Endothelial cell of umbilical vein (primary cell): ENCODE measurements around the gene TH. TPM values are rescaled to one million over a fixed set of nuclear protein-coding genes. Genes with fewer than 3 reads are reported as not detected.

Experiments used
- BruUV-seq: library from RNA; stranded (reverse); fragments of 400-500 nt; replicated peaks from 2 replicates; lab custom pipeline; 2021; lab: Mats Ljungman, UMichigan
- CTCF ChIA-PET: fragments of 300-600, 350-600 bp; sonication (Branson Sonifier 250); formaldehyde crosslinking; loops from one replicate; lab custom pipeline; 2021; ENCODE audit warnings: antibody characterized with exemption, inconsistent platforms; lab: Charles Lee
- POLR2A ChIA-PET: fragments of 300-600, 350-600 bp; sonication (Branson Sonifier 250); formaldehyde crosslinking; loops from one replicate; lab custom pipeline; 2021; ENCODE audit warnings: antibody characterized with exemption, inconsistent platforms; lab: Charles Lee
- DNase-seq: peaks from one replicate; pipeline ENCODE4 v3.0.0-alpha.2; 2011; ENCODE audit warnings: low read depth, low spot score
- FAIRE-seq: peaks from 2 replicates; lab custom pipeline; 2011; peaks lifted over from hg19 to GRCh38; lab: Jason Lieb, UNC
- H2AFZ ChIP-seq: 2 replicates; pipeline ENCODE4 v1.6.0; 2012; ENCODE audit warnings: low read depth, low read length, control low read depth, inconsistent platforms
- H3K27ac ChIP-seq: 2 replicates; pipeline ENCODE4 v1.5.1; 2011; ENCODE audit warnings: low read depth, mild to moderate bottlenecking, control low read depth, low read length, moderate library complexity; ENCODE audit not compliant: insufficient read depth
- H3K27me3 ChIP-seq, 2 experiments: 2 replicates each; pipeline versions ENCODE4 v1.6.0 to v1.6.1; 2011; ENCODE audit warnings: low read length in 2 of 2, mixed read lengths in 1 of 2; ENCODE audit not compliant: control insufficient read depth in 2 of 2, insufficient read depth in 2 of 2
- H3K36me3 ChIP-seq, 2 experiments: 2 replicates in 1 of 2; 3 replicates in 1 of 2; pipeline ENCODE4 v1.5.1; 2011; ENCODE audit warnings: low read length in 2 of 2, mild to moderate bottlenecking in 1 of 2, moderate library complexity in 1 of 2; ENCODE audit not compliant: control insufficient read depth in 2 of 2, insufficient read depth in 2 of 2; ENCODE audit errors: extremely low read depth in 1 of 2
- H3K4me1 ChIP-seq: 3 replicates; pipeline ENCODE4 v1.5.1; 2011; ENCODE audit warnings: mild to moderate bottlenecking, low read length; ENCODE audit not compliant: control insufficient read depth, insufficient read depth; ENCODE audit errors: extremely low read depth
- H3K4me2 ChIP-seq: 2 replicates; pipeline ENCODE4 v1.6.1; 2011; ENCODE audit warnings: low read length, control low read depth, mixed read lengths; ENCODE audit not compliant: insufficient read depth
- H3K4me3 ChIP-seq, 3 experiments: fragments of 200-600 bp in 1 of 3; sonication (generic), shearing (Covaris generic) in 1 of 3; replicated peaks in 1 of 3; 2 replicates each; pipeline ENCODE4 v1.5.1; 2011 to 2016; ENCODE audit warnings: control low read depth in 3 of 3, low read length in 3 of 3, mild to moderate bottlenecking in 2 of 3, inconsistent platforms in 1 of 3, low read depth in 1 of 3, moderate library complexity in 1 of 3; ENCODE audit not compliant: insufficient read depth in 1 of 3
- H3K79me2 ChIP-seq: 2 replicates; pipeline ENCODE4 v1.6.0; 2012; ENCODE audit warnings: low read length, inconsistent platforms; ENCODE audit not compliant: control insufficient read depth, insufficient read depth
- H3K9ac ChIP-seq: replicated peaks from 2 replicates; pipeline ENCODE3; 2011; ENCODE audit warnings: low read length, control low read depth; ENCODE audit not compliant: insufficient read depth; ENCODE audit errors: extremely low read depth
- H3K9me1 ChIP-seq: replicated peaks from 3 replicates; pipeline ENCODE4 v1.6.0; 2011; ENCODE audit warnings: mild to moderate bottlenecking, low read length; ENCODE audit not compliant: control insufficient read depth, insufficient read depth; ENCODE audit errors: extremely low read depth
- H3K9me3 ChIP-seq: replicated peaks from 2 replicates; pipeline ENCODE4 v1.5.1; 2012; ENCODE audit warnings: low read length, inconsistent platforms; ENCODE audit not compliant: control insufficient read depth, insufficient read depth
- H4K20me1 ChIP-seq: replicated peaks from 2 replicates; pipeline ENCODE3; 2011; ENCODE audit warnings: mild to moderate bottlenecking, low read length; ENCODE audit not compliant: control insufficient read depth, insufficient read depth; ENCODE audit errors: extremely low read depth
- EZH2 ChIP-seq: IDR thresholded peaks from 2 replicates; pipeline ENCODE4 v1.6.1; 2012; ENCODE audit warnings: borderline replicate concordance, low read depth, mild to moderate bottlenecking, moderate library complexity, low read length, inconsistent platforms; ENCODE audit not compliant: severe bottlenecking
- FOS ChIP-seq: IDR thresholded peaks from 2 replicates; pipeline ENCODE4 v1.6.1; 2011; ENCODE audit warnings: mild to moderate bottlenecking, low read length, moderate library complexity, borderline replicate concordance; ENCODE audit not compliant: insufficient read depth
- GATA2 ChIP-seq: IDR thresholded peaks from 2 replicates; pipeline ENCODE4 v1.7.0; 2011; ENCODE audit warnings: low read depth, mild to moderate bottlenecking, moderate library complexity, mixed read lengths, low read length; ENCODE audit not compliant: insufficient read length, insufficient read depth
- MYC ChIP-seq: IDR thresholded peaks from one replicate; pipeline ENCODE4 v1.6.1; 2011; ENCODE audit warnings: mild to moderate bottlenecking, low read depth, low read length
- POLR2A ChIP-seq: IDR thresholded peaks from 2 replicates; pipeline ENCODE4 v1.6.1; 2012; ENCODE audit warnings: low read depth, mild to moderate bottlenecking, control low read depth, low read length
- POLR2AphosphoS5 ChIP-seq: IDR thresholded peaks from 2 replicates; pipeline ENCODE4 v1.6.1; 2012; ENCODE audit warnings: low read depth, mild to moderate bottlenecking, control low read depth, low read length, moderate library complexity; ENCODE audit not compliant: insufficient read depth
- dilution Hi-C: fragments of 300-500 bp; cut with MboI; formaldehyde crosslinking; loops from one replicate; pipeline ENCODE4 v1.15.0; 2019; ENCODE audit warnings: low sequenced_read_pairs; ENCODE audit not compliant: extremely low pct_ligation_motif_present
- intact Hi-C: fragments of 100-400 bp; cut with micrococcal nuclease; formaldehyde crosslinking; loops from one replicate; pipeline ENCODE4 v1.10.0; 2022
- polyA plus RNA-seq, 4 experiments: library from polyadenylated mRNA; depleted of rRNA in 3 of 4; stranded (reverse) in 3 of 4; unstranded in 1 of 4; fragments of >200 nt; gene quantifications; 2 replicates each; pipeline versions ENCODE4 v1.2.1 to v1.2.3, GENCODE V29; 2011 to 2012; ENCODE audit warnings: missing spikeins in 1 of 4
- total RNA-seq: library from RNA; stranded (reverse); gene quantifications from 2 replicates; pipeline ENCODE4 v1.2.3, GENCODE V29; 2021
- TF ChIP-seq, protein P1 (sequence below): IDR thresholded peaks from 2 replicates; pipeline ENCODE4 v1.6.1; 2011; ENCODE audit not compliant: insufficient read depth, insufficient read length

The TH gene
- total and polyA plus RNA-seq, 2 donors (not counting 3 experiments of a cell fraction or from before 2014, with no cell fraction given): not detected

DNA sequence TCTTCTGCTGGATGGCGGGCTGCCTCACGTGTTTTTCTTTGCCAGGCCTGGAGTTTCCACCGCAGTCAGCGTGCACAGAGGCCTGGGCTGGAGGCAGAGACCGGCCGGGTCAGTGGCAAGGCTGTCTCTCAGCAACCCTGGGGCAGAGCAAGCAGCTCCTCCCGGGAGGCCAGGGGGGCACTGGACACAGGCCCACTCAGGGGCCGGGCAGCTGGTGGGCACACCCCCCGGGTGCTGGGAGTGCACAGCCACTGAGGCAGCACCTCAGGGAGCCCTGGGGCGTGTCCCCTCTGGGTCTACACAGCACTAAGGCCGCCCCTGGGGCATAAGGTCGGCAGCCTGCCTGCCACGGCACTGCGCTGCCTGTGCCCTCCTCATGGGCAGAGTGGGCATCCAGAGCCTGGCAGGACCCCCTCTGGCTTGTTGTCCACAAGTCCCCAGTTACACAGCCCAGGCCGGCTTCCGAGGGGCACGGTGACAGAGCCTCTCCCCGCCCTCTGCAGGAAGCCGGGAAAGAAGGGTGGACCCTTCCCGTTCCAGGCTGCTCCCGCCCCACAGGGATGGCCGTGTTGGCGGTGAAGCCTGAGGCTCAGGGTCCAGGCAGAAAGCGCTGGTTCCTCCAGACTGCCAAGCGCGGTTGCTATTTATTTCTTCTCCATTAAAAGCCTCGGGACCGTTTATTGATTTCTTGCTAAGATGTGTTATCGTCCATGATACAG lies 18.5 kb upstream of the TH start:
- Histone ChIP-seq H3K4me3 (no peak overlapping the region), H2AFZ (no peak overlapping the region), H3K36me3 (no peaks in the 10 kb centered on the region), H3K27me3 (peaks cover 0 to 6% of the 10 kb centered on the region in 2 experiments), H3K79me2 (no peaks in the 10 kb centered on the region), H3K4me2 (no peak overlapping the region), H3K9ac (no peak overlapping the region), H3K27ac (no peak overlapping the region), H4K20me1 (no peaks in the 10 kb centered on the region), H3K4me1 (no peaks in the 10 kb centered on the region), H3K9me3 (no peaks in the 10 kb centered on the region), H3K9me1 (no peaks in the 10 kb centered on the region)
- DNase-seq (no peak), FAIRE-seq (no peak)
- intact Hi-C loops: no loop called here
- no TSS peak for BruUV-seq
- CTCF ChIA-PET: no interaction called here
- TF ChIP-seq MYC (no peak), FOS (no peak), POLR2AphosphoS5 (no peak), POLR2A (no peak), GATA2 (no peak)
- POLR2A ChIA-PET: no interaction called here
- dilution Hi-C loops: no loop called here

GRCh38 chr11:2188745-2189144 lies 17.1 kb upstream of the TH start:
- DNase-seq: no peak
- H2AFZ ChIP-seq: no peak overlapping the region
- POLR2A ChIA-PET: no interaction called here
- H4K20me1 ChIP-seq: no peaks in the 10 kb centered on the region
- no peaks in the 10 kb centered on the region for H3K36me3 ChIP-seq
- no peaks in the 10 kb centered on the region for H3K9me3 ChIP-seq
- intact Hi-C loops: no loop called here
- no peaks in the 10 kb centered on the region for H3K79me2 ChIP-seq
- H3K4me1 ChIP-seq: no peaks in the 10 kb centered on the region
- CTCF ChIA-PET: no interaction called here
- peaks cover 0 to 6% of the 10 kb centered on the region in 2 experiments for H3K27me3 ChIP-seq
- H3K4me2 ChIP-seq: no peak overlapping the region
- FAIRE-seq: no peak
- TF ChIP-seq GATA2 (no peak), FOS (no peak), POLR2A (no peak), EZH2 (no peak), MYC (no peak)
- TF ChIP-seq, protein P1, sequence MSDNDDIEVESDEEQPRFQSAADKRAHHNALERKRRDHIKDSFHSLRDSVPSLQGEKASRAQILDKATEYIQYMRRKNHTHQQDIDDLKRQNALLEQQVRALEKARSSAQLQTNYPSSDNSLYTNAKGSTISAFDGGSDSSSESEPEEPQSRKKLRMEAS: no peak
- no peak overlapping the region for H3K4me3 ChIP-seq
- H3K27ac ChIP-seq: no peak overlapping the region
- no peak overlapping the region for H3K9ac ChIP-seq
- dilution Hi-C loops: no loop called here
- H3K9me1 ChIP-seq: no peaks in the 10 kb centered on the region
- no TSS peak for BruUV-seq
